MM.1S (cell line): ENCODE measurements around the gene LRRC74B.
"Not testable (repeated sequence)": the region's sequence is repeated elsewhere in the genome, so short reads cannot be mapped to it uniquely, and the experiment has no call there.

ENCODE experiments used
- DNase-seq: peaks from one replicate; pipeline ENCODE4 v3.0.0-alpha.2; 2015
- H2AFZ ChIP-seq: fragments of 300-600 bp; sonication (generic); 2 replicates; pipeline ENCODE4 v1.6.0; 2016; ENCODE audit warnings: antibody characterized with exemption, low read length
- H3F3A ChIP-seq: fragments of 300-600 bp; sonication (generic); 2 replicates; pipeline ENCODE4 v1.6.1; 2016; ENCODE audit warnings: mild to moderate bottlenecking, antibody characterized with exemption, low read length, moderate library complexity, mixed read lengths; ENCODE audit not compliant: insufficient read depth
- H3K27ac ChIP-seq: fragments of 300-600 bp; sonication (generic); 2 replicates; pipeline ENCODE4 v1.5.1; 2016; ENCODE audit warnings: mild to moderate bottlenecking, low read length
- H3K27me3 ChIP-seq: fragments of 300-600 bp; sonication (generic); replicated peaks from 2 replicates; pipeline ENCODE4 v1.6.0; 2016; ENCODE audit warnings: low read length; ENCODE audit not compliant: insufficient read depth
- H3K36me3 ChIP-seq: fragments of 300-600 bp; sonication (generic); replicated peaks from 2 replicates; pipeline ENCODE4 v1.6.1; 2016; ENCODE audit warnings: mild to moderate bottlenecking, low read length, mixed read lengths; ENCODE audit not compliant: insufficient read depth
- H3K4me1 ChIP-seq: fragments of 300-600 bp; sonication (generic); 2 replicates; pipeline ENCODE4 v1.6.1; 2016; ENCODE audit warnings: low read length, mixed read lengths
- H3K4me2 ChIP-seq: fragments of 300-600 bp; sonication (generic); 2 replicates; pipeline ENCODE4 v1.6.0; 2016; ENCODE audit warnings: low read depth, low read length
- H3K4me3 ChIP-seq: fragments of 300-600 bp; sonication (generic); 2 replicates; pipeline ENCODE4 v1.5.1; 2016; ENCODE audit warnings: low read length, mixed read lengths
- H3K79me2 ChIP-seq: fragments of 300-600 bp; sonication (generic); 2 replicates; pipeline ENCODE4 v1.6.1; 2016; ENCODE audit warnings: mixed run types, low read length, mixed read lengths
- H3K9ac ChIP-seq: fragments of 300-600 bp; sonication (generic); 2 replicates; pipeline ENCODE4 v1.6.1; 2016; ENCODE audit warnings: low read length, mixed read lengths
- H3K9me2 ChIP-seq: fragments of 300-600 bp; sonication (generic); replicated peaks from 2 replicates; pipeline ENCODE4 v1.6.1; 2016; ENCODE audit warnings: mild to moderate bottlenecking, low read length, mixed read lengths; ENCODE audit not compliant: insufficient read depth
- H3K9me3 ChIP-seq: fragments of 300-600 bp; sonication (generic); replicated peaks from 2 replicates; pipeline ENCODE4 v1.6.1; 2016; ENCODE audit warnings: mild to moderate bottlenecking, low read length, mixed read lengths; ENCODE audit not compliant: insufficient read depth
- H4K20me1 ChIP-seq: fragments of 300-600 bp; sonication (generic); 2 replicates; pipeline ENCODE4 v1.6.1; 2016; ENCODE audit warnings: mild to moderate bottlenecking, low read length, moderate library complexity, mixed read lengths; ENCODE audit not compliant: insufficient read depth
- CTCF ChIP-seq: fragments of 300-600 bp; sonication (generic); IDR thresholded peaks from 2 replicates; pipeline ENCODE4 v1.5.1; 2016; ENCODE audit warnings: antibody characterized with exemption, low read length, mixed read lengths
- EZH2 ChIP-seq: fragments of 300-600 bp; sonication (generic); optimal IDR thresholded peaks from 2 replicates; pipeline ENCODE3; 2017; ENCODE audit warnings: low read depth, mild to moderate bottlenecking, antibody characterized with exemption, low read length, mixed read lengths
- EZH2phosphoT487 ChIP-seq: fragments of 300-600 bp; sonication (generic); IDR thresholded peaks from 2 replicates; pipeline ENCODE4 v1.6.1; 2018; ENCODE audit warnings: antibody characterized with exemption, low read length

LRRC74B gene

GRCh38 chr22:21034989-21035388, 10.8 kb upstream of the LRRC74B start:
- H3F3A ChIP-seq = no peaks in the 10 kb centered on the region
- no peak overlapping the region for H3K27ac ChIP-seq
- H4K20me1 ChIP-seq = no peaks in the 10 kb centered on the region
- no peak overlapping the region for H3K9ac ChIP-seq
- H3K9me3 ChIP-seq = no peaks in the 10 kb centered on the region
- H3K9me2 ChIP-seq = no peaks in the 10 kb centered on the region
- DNase-seq = no peak
- H3K79me2 ChIP-seq = no peaks in the 10 kb centered on the region
- no peak overlapping the region for H2AFZ ChIP-seq
- H3K4me2 ChIP-seq = no peak overlapping the region
- TF ChIP-seq EZH2phosphoT487 (no peak), EZH2 (no peak), CTCF (no peak)
- H3K4me3 ChIP-seq = no peak overlapping the region
- peaks cover 17% of the 10 kb centered on the region for H3K27me3 ChIP-seq
- peaks cover 3% of the 10 kb centered on the region; the same call in 1 of the 2 replicates for H3K4me1 ChIP-seq
- no peaks in the 10 kb centered on the region for H3K36me3 ChIP-seq

- Histone ChIP-seq H3K79me2 (no peaks in the 10 kb centered on the region), H3K4me2 (no peak overlapping the region), H2AFZ (no peak overlapping the region), H3K9me2 (no peaks in the 10 kb centered on the region), H3K4me3 (no peak overlapping the region), H3K36me3 (no peaks in the 10 kb centered on the region), H3K27me3 (no peaks in the 10 kb centered on the region), H3K9ac (no peak overlapping the region), H4K20me1 (no peaks in the 10 kb centered on the region), H3K4me1 (peaks cover 9% of the 10 kb centered on the region; the same call in 1 of the 2 replicates), H3K9me3 (no peaks in the 10 kb centered on the region), H3K27ac (no peak overlapping the region), H3F3A (peaks cover 11% of the 10 kb centered on the region; the same call in 1 of the 2 replicates)
- no peak for DNase-seq
- TF ChIP-seq EZH2phosphoT487 (no peak), EZH2 (no peak), CTCF (no peak)
Observed at GRCh38 chr22:21038405-21038804, 7.3 kb upstream of the LRRC74B start.

DNA sequence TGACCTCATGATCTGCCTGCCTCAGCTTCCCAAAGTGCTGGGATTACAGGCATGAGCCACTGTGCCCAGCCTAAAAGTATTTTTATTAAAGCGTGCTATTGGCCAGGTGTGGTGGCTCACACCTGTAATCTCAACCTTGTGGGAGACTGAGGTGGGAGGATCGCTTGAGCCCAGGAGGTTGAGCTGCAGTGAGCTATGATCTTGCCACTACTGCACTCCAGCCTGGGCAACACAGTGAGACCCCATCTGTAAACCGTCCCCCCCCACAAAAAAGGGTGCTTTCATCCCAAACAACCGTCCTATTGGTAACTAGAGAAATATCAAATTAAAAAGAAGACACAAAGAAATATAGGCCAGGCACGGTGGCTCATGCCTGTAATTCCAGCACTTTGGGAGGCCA, 6.6 kb upstream of the LRRC74B start:
- not testable (repeated sequence) for H4K20me1 ChIP-seq, H3K27me3 ChIP-seq, H2AFZ ChIP-seq, H3K9me2 ChIP-seq, H3K9me3 ChIP-seq, DNase-seq, H3K36me3 ChIP-seq, H3K79me2 ChIP-seq, H3K4me3 ChIP-seq, H3K4me2 ChIP-seq, H3K9ac ChIP-seq, H3K27ac ChIP-seq
- H3F3A ChIP-seq = peaks cover 11% of the 10 kb centered on the region; the same call in 1 of the 2 replicates
- H3K4me1 ChIP-seq = peaks cover 11% of the 10 kb centered on the region

- TF ChIP-seq EZH2phosphoT487 (no peak), CTCF (no peak), EZH2 (no peak)
- H2AFZ ChIP-seq = no peak overlapping the region
- no peak overlapping the region for H3K4me2 ChIP-seq
- no peak overlapping the region for H3K9ac ChIP-seq
- no peaks in the 10 kb centered on the region for H3K9me2 ChIP-seq
- H3K79me2 ChIP-seq = no peaks in the 10 kb centered on the region
- no peaks in the 10 kb centered on the region for H3K36me3 ChIP-seq
- H3K4me1 ChIP-seq = peaks cover 18% of the 10 kb centered on the region
- H3K4me3 ChIP-seq = no peak overlapping the region
- H3K27me3 ChIP-seq = no peaks in the 10 kb centered on the region
- no peaks in the 10 kb centered on the region for H3K9me3 ChIP-seq
- H3K27ac ChIP-seq = no peak overlapping the region
- DNase-seq = no peak
- no peaks in the 10 kb centered on the region for H4K20me1 ChIP-seq
- H3F3A ChIP-seq = peaks cover 11% of the 10 kb centered on the region; the same call in 1 of the 2 replicates
Observed at GRCh38 chr22:21041937-21042336, 3.8 kb upstream of the LRRC74B start.
